Measurements from ENCODE around the gene VGF. TPM values are rescaled to one million over a fixed set of nuclear protein-coding genes. Genes with fewer than 3 reads are reported as not detected.

The VGF gene
- total and polyA plus RNA-seq, 7 donors: 0.03 to 4.3 (median 0.10) TPM; not detected in 4

DNA sequence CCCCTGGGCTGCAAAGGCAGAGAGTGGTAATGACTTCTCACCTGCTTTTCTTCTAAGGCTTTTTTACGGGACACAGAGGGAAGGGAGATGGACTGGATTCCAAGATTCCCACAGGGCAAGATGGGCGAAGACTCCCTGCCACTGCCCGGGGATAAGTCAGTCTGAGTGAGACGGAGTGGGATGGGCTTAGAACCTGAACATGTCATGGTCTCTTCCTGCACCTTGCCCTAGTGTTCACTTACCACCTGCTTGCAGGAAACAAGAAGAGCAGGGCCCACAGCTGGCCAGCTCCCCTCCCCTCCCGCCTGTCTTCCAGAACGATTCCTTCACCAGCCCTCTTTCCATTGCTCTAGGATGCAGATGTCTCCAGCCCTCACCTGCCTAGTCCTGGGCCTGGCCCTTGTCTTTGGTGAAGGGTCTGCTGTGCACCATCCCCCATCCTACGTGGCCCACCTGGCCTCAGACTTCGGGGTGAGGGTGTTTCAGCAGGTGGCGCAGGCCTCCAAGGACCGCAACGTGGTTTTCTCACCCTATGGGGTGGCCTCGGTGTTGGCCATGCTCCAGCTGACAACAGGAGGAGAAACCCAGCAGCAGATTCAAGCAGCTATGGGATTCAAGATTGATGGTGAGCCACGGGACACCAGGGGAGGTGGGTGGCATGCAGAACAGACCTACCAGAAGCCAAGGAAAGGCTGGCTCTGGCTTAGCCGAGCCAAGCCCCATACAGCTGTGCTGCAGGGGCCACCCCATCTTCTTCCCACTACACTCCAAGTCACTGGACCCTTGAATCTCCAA is 37.1 kb downstream of the VGF start:
- Histone ChIP-seq H3K27ac (no peak overlapping the region), H3K4me3 (peak overlapping the region; percentile 52), H3K9me3 (no peaks in the 10 kb centered on the region), H3K36me3 (ENCODE audit: insufficient read depth in 1 of 2, low read depth in 1 of 2) (peaks cover 0 to 4% of the 10 kb centered on the region in 2 donors), H3K4me1 (no peaks in the 10 kb centered on the region), H3K27me3 (ENCODE audit: insufficient read depth in 3 of 3, low read length in 2 of 3) (peaks cover 0 to 47% (median 5%) of the 10 kb centered on the region in 3 donors)
- intact Hi-C loops (cut with DNase I): no loop called here
- ATAC-seq (no peak), DNase-seq (no peak)
- WGBS, 3 donors: 68 to 79% (median 69%) methylated on average over 14 of the region's 14 CpGs
- TF ChIP-seq, protein P1, sequence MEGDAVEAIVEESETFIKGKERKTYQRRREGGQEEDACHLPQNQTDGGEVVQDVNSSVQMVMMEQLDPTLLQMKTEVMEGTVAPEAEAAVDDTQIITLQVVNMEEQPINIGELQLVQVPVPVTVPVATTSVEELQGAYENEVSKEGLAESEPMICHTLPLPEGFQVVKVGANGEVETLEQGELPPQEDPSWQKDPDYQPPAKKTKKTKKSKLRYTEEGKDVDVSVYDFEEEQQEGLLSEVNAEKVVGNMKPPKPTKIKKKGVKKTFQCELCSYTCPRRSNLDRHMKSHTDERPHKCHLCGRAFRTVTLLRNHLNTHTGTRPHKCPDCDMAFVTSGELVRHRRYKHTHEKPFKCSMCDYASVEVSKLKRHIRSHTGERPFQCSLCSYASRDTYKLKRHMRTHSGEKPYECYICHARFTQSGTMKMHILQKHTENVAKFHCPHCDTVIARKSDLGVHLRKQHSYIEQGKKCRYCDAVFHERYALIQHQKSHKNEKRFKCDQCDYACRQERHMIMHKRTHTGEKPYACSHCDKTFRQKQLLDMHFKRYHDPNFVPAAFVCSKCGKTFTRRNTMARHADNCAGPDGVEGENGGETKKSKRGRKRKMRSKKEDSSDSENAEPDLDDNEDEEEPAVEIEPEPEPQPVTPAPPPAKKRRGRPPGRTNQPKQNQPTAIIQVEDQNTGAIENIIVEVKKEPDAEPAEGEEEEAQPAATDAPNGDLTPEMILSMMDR (IDR thresholded peaks at IDR 0.05): no peak

DNA sequence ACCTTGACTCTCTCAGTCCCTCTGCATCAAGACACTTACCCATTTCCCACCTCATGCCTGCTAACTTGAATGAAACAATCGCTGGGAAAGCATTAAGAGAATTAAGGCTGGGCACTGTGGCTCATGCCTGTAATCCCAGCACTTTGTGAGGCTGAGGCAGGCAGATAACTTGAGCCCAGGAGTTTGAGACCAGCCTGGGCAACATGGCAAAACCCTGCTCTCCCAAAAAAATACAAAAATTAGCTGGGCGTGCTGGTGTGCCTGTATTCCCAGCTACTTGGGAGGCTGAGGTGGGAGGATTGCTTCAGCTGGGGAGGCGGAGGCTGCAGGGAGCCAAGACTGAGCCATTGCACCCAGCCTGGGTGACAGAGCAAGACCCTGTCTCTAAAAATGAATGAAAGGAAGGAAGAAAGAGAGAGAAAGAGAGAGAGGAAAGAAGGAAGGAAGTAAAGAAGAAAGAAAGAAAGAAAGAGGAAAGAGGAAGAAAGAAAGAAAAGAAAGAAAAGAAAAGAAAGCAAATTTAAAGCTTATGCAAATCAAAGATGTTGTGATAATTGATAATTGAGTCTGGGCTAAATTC is 37.8 kb downstream of the VGF start:
- 65 to 68% (median 67%) methylated on average over 3 of the region's 3 CpGs for WGBS, 3 donors
- H3K27me3 ChIP-seq (ENCODE audit: insufficient read depth in 3 of 3, low read length in 2 of 3): peaks cover 0 to 54% (median 5%) of the 10 kb centered on the region in 3 donors
- peaks cover 0 to 4% of the 10 kb centered on the region in 2 donors for H3K36me3 ChIP-seq (ENCODE audit: insufficient read depth in 1 of 2, low read depth in 1 of 2)
- intact Hi-C loops (cut with DNase I): no loop called here
- peaks cover 2% of the 10 kb centered on the region for H3K4me1 ChIP-seq
- ATAC-seq (no peak), DNase-seq (no peak)
- TF ChIP-seq, protein P1 (IDR thresholded peaks at IDR 0.05): no peak
- peak overlapping the region; percentile 52 for H3K4me3 ChIP-seq
- H3K27ac ChIP-seq: peak overlapping the region; percentile 60
- no peaks in the 10 kb centered on the region for H3K9me3 ChIP-seq

DNA sequence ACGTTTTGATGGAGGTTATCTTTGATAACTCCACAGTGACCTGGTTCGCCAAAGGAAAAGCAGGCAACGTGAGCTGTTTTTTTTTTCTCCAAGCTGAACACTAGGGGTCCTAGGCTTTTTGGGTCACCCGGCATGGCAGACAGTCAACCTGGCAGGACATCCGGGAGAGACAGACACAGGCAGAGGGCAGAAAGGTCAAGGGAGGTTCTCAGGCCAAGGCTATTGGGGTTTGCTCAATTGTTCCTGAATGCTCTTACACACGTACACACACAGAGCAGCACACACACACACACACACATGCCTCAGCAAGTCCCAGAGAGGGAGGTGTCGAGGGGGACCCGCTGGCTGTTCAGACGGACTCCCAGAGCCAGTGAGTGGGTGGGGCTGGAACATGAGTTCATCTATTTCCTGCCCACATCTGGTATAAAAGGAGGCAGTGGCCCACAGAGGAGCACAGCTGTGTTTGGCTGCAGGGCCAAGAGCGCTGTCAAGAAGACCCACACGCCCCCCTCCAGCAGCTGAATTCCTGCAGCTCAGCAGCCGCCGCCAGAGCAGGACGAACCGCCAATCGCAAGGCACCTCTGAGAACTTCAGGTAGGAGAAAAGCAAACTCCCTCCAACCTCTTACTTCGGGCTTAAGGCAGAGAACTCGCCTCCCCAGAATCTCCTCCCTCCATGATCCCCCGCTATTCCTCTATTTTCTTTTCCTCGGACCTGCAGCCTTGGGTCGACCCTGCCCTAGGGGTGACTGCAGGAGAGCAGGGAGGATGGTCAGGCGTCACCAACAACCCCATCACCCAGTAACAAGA is 38.5 kb downstream of the VGF start, which contains the start of gene SERPINE1:
Gene SERPINE1, plus strand, starts transcription at position 454 of the 809 bp plus-strand sequence. CDS start 1,290 bp downstream, outside the sequence.
- WGBS, 3 donors: 3 to 5% (median 5%) methylated on average over 22 of the region's 22 CpGs

DNA sequence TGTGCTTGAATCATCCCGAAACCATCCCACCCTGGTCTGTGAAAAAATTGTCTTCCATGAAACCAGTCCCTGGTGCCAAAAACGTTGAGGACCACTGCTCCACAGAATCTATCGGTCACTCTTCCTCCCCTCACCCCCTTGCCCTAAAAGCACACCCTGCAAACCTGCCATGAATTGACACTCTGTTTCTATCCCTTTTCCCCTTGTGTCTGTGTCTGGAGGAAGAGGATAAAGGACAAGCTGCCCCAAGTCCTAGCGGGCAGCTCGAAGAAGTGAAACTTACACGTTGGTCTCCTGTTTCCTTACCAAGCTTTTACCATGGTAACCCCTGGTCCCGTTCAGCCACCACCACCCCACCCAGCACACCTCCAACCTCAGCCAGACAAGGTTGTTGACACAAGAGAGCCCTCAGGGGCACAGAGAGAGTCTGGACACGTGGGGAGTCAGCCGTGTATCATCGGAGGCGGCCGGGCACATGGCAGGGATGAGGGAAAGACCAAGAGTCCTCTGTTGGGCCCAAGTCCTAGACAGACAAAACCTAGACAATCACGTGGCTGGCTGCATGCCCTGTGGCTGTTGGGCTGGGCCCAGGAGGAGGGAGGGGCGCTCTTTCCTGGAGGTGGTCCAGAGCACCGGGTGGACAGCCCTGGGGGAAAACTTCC is 39.2 kb downstream of the VGF start:
- Histone ChIP-seq H3K4me1 (peaks cover 12% of the 10 kb centered on the region), H3K36me3 (ENCODE audit: insufficient read depth in 1 of 2, low read depth in 1 of 2) (peaks cover 0 to 4% of the 10 kb centered on the region in 2 donors), H3K27ac (peak overlapping the region; percentile 60), H3K4me3 (peak overlapping the region; percentile 52), H3K27me3 (ENCODE audit: insufficient read depth in 3 of 3, low read length in 2 of 3) (peaks cover 0 to 60% (median 5%) of the 10 kb centered on the region in 3 donors), H3K9me3 (no peaks in the 10 kb centered on the region)
- TF ChIP-seq, protein P1 (IDR thresholded peaks at IDR 0.05): no peak
- intact Hi-C loops (cut with DNase I): no loop called here
- ATAC-seq (peak; percentile 34 to 61 (median 46)), DNase-seq (peak; percentile 82 to 84)
- WGBS, 3 donors: 20 to 28% (median 25%) methylated on average over 15 of the region's 15 CpGs

More for the DNA sequence above, 38.5 kb downstream of the VGF start, which contains the start of gene SERPINE1:
- TF ChIP-seq, protein P1 (IDR thresholded peaks at IDR 0.05): no peak
- H3K27me3 ChIP-seq (ENCODE audit: insufficient read depth in 3 of 3, low read length in 2 of 3): peaks cover 0 to 60% (median 5%) of the 10 kb centered on the region in 3 donors
- ATAC-seq (peak; percentile 69 to 83 (median 80)), DNase-seq (peak; percentile 91 to 94)
- peak within 1 kb of the TSS; percentile 60 for H3K27ac ChIP-seq
- intact Hi-C loops (cut with DNase I): no loop called here
- H3K4me3 ChIP-seq: peak within 1 kb of the TSS; percentile 52
- H3K9me3 ChIP-seq: no peaks in the 10 kb centered on the region
- peaks cover 8% of the 10 kb centered on the region for H3K4me1 ChIP-seq
- peaks cover 0 to 4% of the 10 kb centered on the region in 2 donors for H3K36me3 ChIP-seq (ENCODE audit: insufficient read depth in 1 of 2, low read depth in 1 of 2)
